ENCODE measurements around the gene OSTM1.

- TF ChIP-seq, protein P1, sequence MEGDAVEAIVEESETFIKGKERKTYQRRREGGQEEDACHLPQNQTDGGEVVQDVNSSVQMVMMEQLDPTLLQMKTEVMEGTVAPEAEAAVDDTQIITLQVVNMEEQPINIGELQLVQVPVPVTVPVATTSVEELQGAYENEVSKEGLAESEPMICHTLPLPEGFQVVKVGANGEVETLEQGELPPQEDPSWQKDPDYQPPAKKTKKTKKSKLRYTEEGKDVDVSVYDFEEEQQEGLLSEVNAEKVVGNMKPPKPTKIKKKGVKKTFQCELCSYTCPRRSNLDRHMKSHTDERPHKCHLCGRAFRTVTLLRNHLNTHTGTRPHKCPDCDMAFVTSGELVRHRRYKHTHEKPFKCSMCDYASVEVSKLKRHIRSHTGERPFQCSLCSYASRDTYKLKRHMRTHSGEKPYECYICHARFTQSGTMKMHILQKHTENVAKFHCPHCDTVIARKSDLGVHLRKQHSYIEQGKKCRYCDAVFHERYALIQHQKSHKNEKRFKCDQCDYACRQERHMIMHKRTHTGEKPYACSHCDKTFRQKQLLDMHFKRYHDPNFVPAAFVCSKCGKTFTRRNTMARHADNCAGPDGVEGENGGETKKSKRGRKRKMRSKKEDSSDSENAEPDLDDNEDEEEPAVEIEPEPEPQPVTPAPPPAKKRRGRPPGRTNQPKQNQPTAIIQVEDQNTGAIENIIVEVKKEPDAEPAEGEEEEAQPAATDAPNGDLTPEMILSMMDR (conservative IDR thresholded peaks at IDR 0.05; ENCODE audit: low read depth, low read length): no peak
- TF ChIP-seq EZH2 (IDR thresholded peaks at IDR 0.05; ENCODE audit: borderline replicate concordance, low read depth, low read length, poor library complexity, severe bottlenecking): no peak
Measured at GRCh38 chr6:108005961-108006360, 68.6 kb downstream of the OSTM1 start.

Data from A673 (cell line).